HCT116 (cell line): Measurements from ENCODE around the gene RAD9A.

Experiments
- CTCF ChIP-seq, 3 experiments: fragments of 200-600 bp in 1 of 3; sonication (generic) in 1 of 3; IDR thresholded peaks in 2 of 3; conservative IDR thresholded peaks in 1 of 3; 2 replicates each; pipeline ENCODE4 v1.5.1; 2012 to 2017; ENCODE audit warnings: low read depth in 2 of 3, low read length in 2 of 3, antibody characterized with exemption in 1 of 3, borderline replicate concordance in 1 of 3, control low read depth in 1 of 3, mild to moderate bottlenecking in 1 of 3, mixed read lengths in 1 of 3, mixed run types in 1 of 3, moderate library complexity in 1 of 3; ENCODE audit not compliant: insufficient read depth in 1 of 3
- EZH2 ChIP-seq: fragments of 200-600 bp; sonication (generic); IDR thresholded peaks from 2 replicates; pipeline ENCODE4 v1.6.1; 2017; ENCODE audit warnings: antibody characterized with exemption, mixed run types
- EZH2phosphoT487 ChIP-seq: fragments of 200-600 bp; IDR thresholded peaks from 2 replicates; pipeline ENCODE4 v1.6.1; 2018; ENCODE audit warnings: antibody characterized with exemption, borderline replicate concordance
- FOSL1 ChIP-seq: IDR thresholded peaks from 2 replicates; pipeline ENCODE4 v1.6.1; 2012; ENCODE audit warnings: low read depth
- JUND ChIP-seq: IDR thresholded peaks from 2 replicates; pipeline ENCODE4 v1.6.1; 2012
- MAX ChIP-seq: IDR thresholded peaks from 2 replicates; pipeline ENCODE4 v1.6.1; 2012
- POLR2A ChIP-seq: IDR thresholded peaks from 2 replicates; pipeline ENCODE4 v1.7.0; 2011; ENCODE audit warnings: borderline replicate concordance; ENCODE audit not compliant: insufficient read depth, insufficient read length; ENCODE audit errors: extremely low read depth
- POLR2AphosphoS5 ChIP-seq: IDR thresholded peaks from 2 replicates; pipeline ENCODE4 v1.6.1; 2011; ENCODE audit warnings: mild to moderate bottlenecking, low read depth, low read length, moderate library complexity
- RAD21 ChIP-seq: IDR thresholded peaks from 2 replicates; pipeline ENCODE4 v1.6.1; 2012; ENCODE audit warnings: low read depth, mild to moderate bottlenecking
- SP1 ChIP-seq: IDR thresholded peaks from 2 replicates; pipeline ENCODE4 v1.6.1; 2012; ENCODE audit warnings: low read depth
- YY1 ChIP-seq: IDR thresholded peaks from 2 replicates; pipeline ENCODE4 v1.6.1; 2011; ENCODE audit warnings: low read length, low read depth, moderate library complexity, mild to moderate bottlenecking; ENCODE audit not compliant: insufficient replicate concordance; ENCODE audit errors: extremely low read depth

GRCh38 chr11:67395555-67396258 lies 3.9 kb downstream of the RAD9A start:
- TF ChIP-seq RAD21 = no peak
- no peak for TF ChIP-seq CTCF (IDR thresholded peaks at IDR 0.05 in 2 of 3, conservative IDR thresholded peaks at IDR 0.05 in 1 of 3; ENCODE audit: borderline replicate concordance in 1 of 3, insufficient read depth in 1 of 3, low read depth in 2 of 3, low read length in 2 of 3)
- no peak; the same call in 1 of the 2 replicates for TF ChIP-seq POLR2AphosphoS5
- TF ChIP-seq JUND = no peak
- no peak for TF ChIP-seq POLR2A
- no peak for TF ChIP-seq EZH2
- TF ChIP-seq MAX = no peak
- no peak for TF ChIP-seq EZH2phosphoT487
- no peak for TF ChIP-seq FOSL1
- TF ChIP-seq SP1 = no peak
- TF ChIP-seq YY1 = no peak
